Esophagus squamous epithelium (tissue), 4 donors: ENCODE data around the gene CCDC40.

Source experiments
- CTCF ChIP-seq, 6 experiments: fragments of 450-650 bp in 4 of 6; fragments of 200-600 bp in 2 of 6; sonication (generic) in 2 of 6; IDR thresholded peaks; one replicate each; pipeline ENCODE4 v1.5.1; 2016 to 2019; ENCODE audit warnings: antibody characterized with exemption in 6 of 6, mild to moderate bottlenecking in 4 of 6, moderate library complexity in 4 of 6
- POLR2A ChIP-seq, 4 donors: fragments of 450-650 bp; IDR thresholded peaks; one replicate each; pipeline ENCODE4 v1.6.1; 2017; ENCODE audit warnings: antibody characterized with exemption in 4 of 4, mild to moderate bottlenecking in 4 of 4, moderate library complexity in 3 of 4

- TF ChIP-seq CTCF (IDR thresholded peaks at IDR 0.05) (peak; percentile 86 to 100 (median 94)), POLR2A (IDR thresholded peaks at IDR 0.05) (no peak)
Observed at GRCh38 chr17:80005360-80006338, 30.8 kb upstream of the CCDC40 start.
